ENCODE measurements around the gene TGM1. TPM values are rescaled to one million over a fixed set of nuclear protein-coding genes. Genes with fewer than 3 reads are reported as not detected.

The TGM1 gene
- total RNA-seq, 4 donors from 2014 or later = 1.6 to 3.2 TPM; not detected in 2

DNA sequence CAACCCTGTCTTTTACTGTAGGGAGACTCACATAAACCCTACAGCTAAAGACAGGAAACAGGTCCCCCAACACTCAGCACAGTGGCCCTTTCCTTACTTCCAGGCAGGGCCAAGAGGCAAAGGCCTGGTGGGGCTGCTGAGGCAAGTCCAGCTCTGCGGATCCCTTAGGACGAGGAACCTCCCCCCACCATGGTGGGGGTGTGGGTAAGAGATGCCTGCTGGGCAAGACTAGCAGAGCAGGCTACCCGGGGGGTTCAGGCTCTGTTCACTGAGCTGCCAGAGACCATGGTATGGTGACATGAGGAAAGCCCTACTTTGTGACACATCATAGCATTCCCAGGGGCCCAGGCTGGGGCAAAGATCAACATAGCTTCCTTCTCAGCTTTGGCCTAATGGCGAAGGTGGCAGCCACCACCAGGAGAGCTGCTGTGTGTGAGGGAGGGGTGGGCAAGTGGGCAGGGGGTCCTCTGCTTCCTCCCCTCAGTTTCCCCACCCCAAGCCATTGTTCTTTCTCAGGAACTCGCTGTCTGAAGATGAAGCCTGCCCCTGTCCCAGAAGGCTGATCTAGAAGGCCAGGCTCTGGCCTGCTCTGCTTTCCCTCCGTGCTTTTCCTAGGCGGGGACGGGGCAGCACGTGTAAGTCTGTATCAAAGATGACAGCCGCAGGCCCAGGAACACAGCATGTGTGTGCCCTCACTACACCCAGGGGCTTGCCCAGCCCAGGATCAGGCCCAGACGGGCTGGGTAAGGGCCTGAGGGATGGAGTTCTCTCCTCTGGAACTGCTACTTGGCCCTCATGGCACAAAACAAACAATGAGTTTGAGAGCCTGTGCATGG lies 10.5 kb downstream of the TGM1 start:
- DNase-seq = no peak
- no peaks in the 10 kb centered on the region for H3K4me1 ChIP-seq
- no peaks in the 10 kb centered on the region for H3K9me3 ChIP-seq
- intact Hi-C loops (cut with DNase I; ENCODE audit: low total_unique reads) = no loop called here
- H3K27ac ChIP-seq = no peak overlapping the region
- H3K27me3 ChIP-seq = no peaks in the 10 kb centered on the region
- no peak for TF ChIP-seq POLR2A (IDR thresholded peaks at IDR 0.05)
- no peak for TF ChIP-seq CTCF (IDR thresholded peaks at IDR 0.05)
- H3K4me3 ChIP-seq = no peak overlapping the region
- no peaks in the 10 kb centered on the region for H3K36me3 ChIP-seq

DNA sequence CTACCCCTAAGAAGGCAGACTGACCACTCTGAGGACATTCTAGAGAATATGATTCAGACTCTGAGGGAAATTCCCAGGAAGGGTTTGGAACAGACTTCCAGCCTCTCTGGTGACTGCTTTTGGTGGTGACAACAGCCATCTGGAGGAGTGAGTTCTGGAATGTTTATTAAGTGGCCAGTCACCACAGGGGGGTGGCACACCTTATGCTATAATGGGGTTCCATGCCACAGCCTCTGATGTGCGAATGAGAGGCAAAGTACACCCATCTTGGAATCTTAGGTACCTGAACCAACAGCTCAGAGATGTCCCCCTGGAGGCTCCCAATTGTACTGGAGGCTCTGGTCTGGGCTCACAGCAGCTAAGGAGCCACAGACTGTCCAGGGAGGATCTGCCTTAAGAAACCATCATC lies 11.1 kb downstream of the TGM1 start:
- Histone ChIP-seq H3K4me1 (no peaks in the 10 kb centered on the region), H3K27ac (no peak overlapping the region), H3K4me3 (no peak overlapping the region), H3K9me3 (no peaks in the 10 kb centered on the region), H3K27me3 (no peaks in the 10 kb centered on the region), H3K36me3 (no peaks in the 10 kb centered on the region)
- intact Hi-C loops (cut with DNase I; ENCODE audit: low total_unique reads) = no loop called here
- no peak for DNase-seq
- TF ChIP-seq POLR2A (IDR thresholded peaks at IDR 0.05) (no peak), CTCF (IDR thresholded peaks at IDR 0.05) (no peak)

GRCh38 chr14:24250354-24250753 lies 12.6 kb downstream of the TGM1 start:
- no peak for DNase-seq
- no peak for TF ChIP-seq POLR2A (IDR thresholded peaks at IDR 0.05)
- no peak for TF ChIP-seq CTCF (IDR thresholded peaks at IDR 0.05)
- Histone ChIP-seq H3K9me3 (no peaks in the 10 kb centered on the region), H3K27ac (no peak overlapping the region), H3K36me3 (no peaks in the 10 kb centered on the region), H3K4me1 (no peaks in the 10 kb centered on the region), H3K27me3 (no peaks in the 10 kb centered on the region), H3K4me3 (no peak overlapping the region)
- intact Hi-C loops (cut with DNase I; ENCODE audit: low total_unique reads) = no loop called here

DNA sequence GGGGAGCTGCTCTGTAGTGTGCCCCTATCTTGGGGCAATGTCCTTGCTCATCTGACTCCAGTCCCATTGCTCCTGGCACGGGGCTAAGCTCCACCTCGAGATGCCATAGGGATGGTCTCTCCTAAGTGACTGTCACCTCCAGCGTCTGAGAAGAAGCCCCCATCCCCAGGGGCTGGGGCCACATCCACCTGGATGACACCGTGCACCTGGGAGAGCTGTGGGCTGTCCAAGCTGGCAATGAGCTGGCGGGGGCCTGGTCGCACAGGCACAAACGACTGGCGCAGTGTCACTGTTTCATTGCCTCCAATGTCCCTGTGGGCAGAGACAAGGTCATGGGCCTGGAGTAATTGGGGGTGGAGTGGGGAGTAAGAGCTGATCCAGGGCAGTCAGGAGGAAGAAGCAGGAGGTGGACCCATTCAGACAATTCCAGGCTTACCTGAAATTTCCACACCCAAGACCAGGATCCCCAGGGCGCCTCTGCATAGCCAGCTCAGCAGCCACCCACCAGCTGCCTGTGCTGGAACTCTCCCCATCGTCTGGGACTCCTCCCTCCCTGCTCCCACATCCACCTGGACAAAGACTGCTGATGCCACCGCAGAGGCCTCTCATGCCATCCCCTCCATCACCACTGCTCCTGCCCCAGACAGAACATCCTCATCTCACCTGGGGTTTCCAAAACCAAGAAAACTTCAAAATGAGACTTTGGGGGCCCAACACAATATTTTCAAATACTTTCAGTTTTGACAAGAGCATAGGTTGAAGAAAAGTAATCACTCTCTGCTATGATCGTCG lies 13.6 kb downstream of the TGM1 start:
- Histone ChIP-seq H3K9me3 (no peaks in the 10 kb centered on the region), H3K27me3 (no peaks in the 10 kb centered on the region), H3K36me3 (no peaks in the 10 kb centered on the region), H3K4me1 (no peaks in the 10 kb centered on the region), H3K27ac (no peak overlapping the region), H3K4me3 (no peak overlapping the region)
- intact Hi-C loops (cut with DNase I; ENCODE audit: low total_unique reads) = loop anchor here (10.0 kb wide), 1 partner anchor 45 kb away; the partner anchor contains the start of genes DHRS1 and NOP9
- no peak for DNase-seq
- TF ChIP-seq CTCF (IDR thresholded peaks at IDR 0.05) = no peak
- no peak for TF ChIP-seq POLR2A (IDR thresholded peaks at IDR 0.05)

DNA sequence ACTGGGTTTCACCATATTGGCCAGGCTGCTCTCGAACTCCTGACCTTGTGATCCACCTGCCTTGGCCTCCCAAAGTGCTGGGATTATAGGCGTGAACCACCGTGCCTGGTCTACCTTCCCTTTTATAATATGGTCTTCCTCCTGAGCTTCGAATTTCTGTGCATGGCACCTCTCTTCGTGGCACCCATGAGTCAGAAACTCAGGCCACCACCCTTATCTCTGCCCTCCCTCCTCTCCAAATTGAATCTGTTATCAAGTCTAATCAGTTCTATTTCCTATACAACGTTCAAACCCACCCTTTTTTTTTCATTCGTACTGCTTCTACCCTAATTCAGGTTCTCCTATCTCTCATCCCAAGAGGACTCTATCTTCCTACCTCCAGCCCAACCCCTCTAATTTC lies 15.6 kb downstream of the TGM1 start:
- no peak overlapping the region for H3K4me3 ChIP-seq
- H3K9me3 ChIP-seq = no peaks in the 10 kb centered on the region
- intact Hi-C loops (cut with DNase I; ENCODE audit: low total_unique reads) = loop anchor here (10.0 kb wide), 1 partner anchor 47 kb away; the partner anchor contains the start of genes DHRS1 and NOP9
- H3K36me3 ChIP-seq = no peaks in the 10 kb centered on the region
- DNase-seq = no peak
- H3K27ac ChIP-seq = no peak overlapping the region
- no peaks in the 10 kb centered on the region for H3K27me3 ChIP-seq
- TF ChIP-seq POLR2A (IDR thresholded peaks at IDR 0.05) (no peak), CTCF (IDR thresholded peaks at IDR 0.05) (no peak)
- no peaks in the 10 kb centered on the region for H3K4me1 ChIP-seq
